HG03108 (cell line): ENCODE data around the gene PCDHGA1.
A peak's percentile ranks its signal among the peaks of the same experiment; 100 is the strongest.
"Not testable (repeated sequence)": the region's sequence is repeated elsewhere in the genome, so short reads cannot be mapped to it uniquely, and the experiment has no call there.

Source experiments
- ATAC-seq: cut with Tn5 transposase; IDR thresholded peaks from one replicate; pipeline ENCODE4 v1.9.1; 2021; ENCODE audit warnings: moderate library complexity; ENCODE audit not compliant: unreplicated experiment

PCDHGA1 gene

GRCh38 chr5:141346017-141346416 is 15.7 kb downstream of the PCDHGA1 start:
- ATAC-seq: not testable (repeated sequence)

- ATAC-seq: no peak
Observed at GRCh38 chr5:141349917-141350619, 19.8 kb downstream of the PCDHGA1 start, which contains the start of gene PCDHGB1. TSS of gene PCDHGB1 (plus strand) at chr5:141350099. CDS start at chr5:141350261, 162 bp downstream.

- no peak for ATAC-seq
Observed at GRCh38 chr5:141351591-141351990, 21.3 kb downstream of the PCDHGA1 start.

- no peak for ATAC-seq
Observed at GRCh38 chr5:141354900-141355469, 24.7 kb downstream of the PCDHGA1 start, which contains the start of gene PCDHGA4. TSS of gene PCDHGA4 (plus strand) at chr5:141355021. CDS start at chr5:141355108, 87 bp downstream.

- ATAC-seq: no peak
Observed at GRCh38 chr5:141355641-141356040, 25.3 kb downstream of the PCDHGA1 start.

DNA sequence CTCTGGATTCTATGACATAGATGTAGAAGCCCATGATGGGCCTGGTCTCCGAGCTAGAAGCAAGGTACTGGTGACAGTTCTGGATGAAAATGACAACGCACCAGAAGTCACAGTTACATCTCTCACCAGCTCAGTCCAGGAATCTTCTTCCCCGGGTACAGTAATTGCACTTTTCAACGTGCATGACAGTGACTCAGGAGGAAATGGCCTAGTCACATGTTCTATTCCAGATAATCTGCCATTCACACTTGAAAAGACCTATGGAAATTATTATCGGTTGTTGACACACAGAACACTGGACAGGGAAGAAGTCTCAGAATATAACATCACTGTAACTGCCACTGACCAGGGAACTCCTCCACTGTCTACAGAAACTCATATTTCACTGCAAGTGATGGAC is 25.8 kb downstream of the PCDHGA1 start:
- ATAC-seq: no peak

GRCh38 chr5:141356950-141357349 is 26.6 kb downstream of the PCDHGA1 start:
- no peak for ATAC-seq

GRCh38 chr5:141359790-141360426 is 29.6 kb downstream of the PCDHGA1 start, which contains the start of gene PCDHGB2:
TSS of gene PCDHGB2 (plus strand) at chr5:141359994. CDS start at chr5:141360136, 142 bp downstream.
- ATAC-seq: no peak

GRCh38 chr5:141360685-141361084 is 30.4 kb downstream of the PCDHGA1 start:
- no peak for ATAC-seq

GRCh38 chr5:141362719-141363118 is 32.4 kb downstream of the PCDHGA1 start:
- no peak for ATAC-seq

DNA sequence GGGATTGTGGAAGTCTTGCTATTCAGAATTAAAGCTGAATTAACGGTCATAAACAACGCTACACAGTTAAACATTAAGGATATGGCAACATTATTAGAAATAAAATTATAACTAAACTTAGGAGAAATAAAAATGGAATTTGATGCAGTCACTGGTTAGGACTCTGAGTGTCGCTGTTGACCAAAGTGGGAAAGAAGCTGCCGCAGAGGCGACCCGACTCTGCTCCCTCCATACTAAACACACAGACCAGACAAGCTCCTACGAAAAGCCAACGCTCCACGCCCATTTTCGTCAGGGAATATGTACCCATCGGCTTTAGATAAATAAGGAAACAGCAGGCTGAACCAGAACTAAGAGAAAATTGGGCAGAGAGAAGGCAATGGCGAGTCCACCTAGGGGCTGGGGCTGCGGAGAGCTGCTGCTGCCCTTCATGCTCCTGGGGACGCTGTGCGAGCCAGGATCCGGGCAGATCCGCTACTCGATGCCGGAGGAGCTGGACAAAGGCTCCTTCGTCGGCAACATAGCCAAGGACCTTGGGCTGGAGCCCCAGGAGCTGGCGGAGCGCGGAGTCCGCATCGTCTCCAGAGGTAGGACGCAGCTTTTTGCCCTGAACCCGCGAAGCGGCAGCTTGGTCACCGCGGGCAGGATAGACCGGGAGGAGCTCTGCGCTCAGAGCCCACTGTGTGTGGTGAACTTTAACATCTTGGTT is 33.8 kb downstream of the PCDHGA1 start, which contains the start of gene PCDHGA5:
Gene PCDHGA5 (plus strand): TSS at position 211 of the 709 bp plus-strand sequence. CDS start 169 bp downstream, at position 380.
- no peak for ATAC-seq

- no peak for ATAC-seq
Observed at GRCh38 chr5:141366016-141366896, 35.9 kb downstream of the PCDHGA1 start.

DNA sequence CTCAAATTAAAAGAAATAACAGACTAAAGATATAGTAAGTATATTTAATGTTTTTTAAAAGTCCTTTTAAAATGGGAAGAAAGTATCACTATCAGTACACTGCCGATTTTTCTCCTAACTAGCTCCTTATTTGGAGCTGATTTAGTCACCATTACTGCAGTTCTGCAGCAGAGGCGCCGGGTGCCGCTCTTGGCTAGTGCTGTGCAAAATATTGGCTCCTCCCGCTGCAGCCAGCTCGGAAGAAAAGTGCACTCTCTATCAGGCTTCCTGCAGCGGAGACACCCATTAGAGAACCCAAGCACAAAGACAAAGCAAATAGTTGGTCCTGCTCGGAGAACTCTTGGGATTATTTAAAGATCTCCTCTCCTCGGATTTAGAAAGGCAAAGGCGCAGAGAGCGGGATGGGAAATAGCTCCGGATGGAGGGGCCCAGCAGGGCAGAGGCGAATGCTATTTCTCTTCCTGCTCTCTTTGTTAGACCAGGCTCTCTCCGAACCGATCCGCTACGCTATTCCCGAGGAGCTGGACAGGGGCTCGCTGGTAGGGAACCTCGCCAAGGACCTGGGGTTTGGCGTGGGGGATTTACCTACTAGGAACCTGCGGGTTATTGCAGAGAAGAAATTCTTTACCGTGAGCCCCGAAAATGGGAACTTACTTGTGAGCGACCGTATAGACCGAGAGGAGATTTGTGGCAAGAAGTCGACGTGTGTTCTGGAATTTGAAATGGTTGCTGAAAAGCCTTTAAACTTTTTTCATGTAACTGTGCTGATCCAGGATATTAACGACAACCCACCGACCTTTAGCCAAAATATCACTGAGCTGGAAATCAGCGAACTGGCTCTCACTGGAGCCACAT is 39.9 kb downstream of the PCDHGA1 start, which contains the start of gene PCDHGB3:
Gene PCDHGB3 (plus strand): TSS at position 249 of the 855 bp plus-strand sequence. CDS start 153 bp downstream, at position 402.
- peak; percentile 82 for ATAC-seq

- no peak for ATAC-seq
Observed at GRCh38 chr5:141371572-141372475, 41.5 kb downstream of the PCDHGA1 start.

DNA sequence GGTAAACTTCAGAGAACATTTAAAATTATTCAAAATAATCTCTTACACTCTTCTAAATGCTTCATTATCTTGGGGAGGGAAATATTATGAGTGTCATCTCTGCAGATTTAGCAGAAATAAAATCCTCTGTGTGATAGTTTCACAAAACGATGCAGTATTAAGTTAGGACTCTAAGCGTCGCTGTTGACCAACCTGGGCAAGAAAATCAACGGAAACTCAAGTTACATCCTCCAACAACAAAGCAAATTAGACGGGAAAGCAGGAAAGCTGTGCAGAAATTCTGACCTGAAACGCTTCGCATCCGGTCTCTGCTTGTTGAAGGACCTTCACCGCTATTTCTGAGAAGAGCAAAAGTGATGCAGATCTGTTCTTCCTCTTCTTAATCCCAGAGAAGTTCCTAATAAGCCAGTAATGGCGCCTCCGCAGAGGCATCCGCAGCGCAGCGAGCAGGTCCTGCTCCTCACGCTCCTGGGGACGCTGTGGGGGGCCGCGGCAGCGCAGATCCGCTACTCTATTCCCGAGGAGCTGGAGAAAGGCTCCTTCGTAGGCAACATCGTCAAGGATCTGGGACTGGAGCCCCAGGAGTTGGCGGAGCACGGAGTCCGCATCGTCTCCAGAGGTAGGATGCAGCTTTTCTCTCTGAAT is 43.5 kb downstream of the PCDHGA1 start, which contains the start of gene PCDHGA6:
Gene PCDHGA6 (plus strand): TSS at position 219 of the 645 bp plus-strand sequence. CDS start 193 bp downstream, at position 412.
- no peak for ATAC-seq

DNA sequence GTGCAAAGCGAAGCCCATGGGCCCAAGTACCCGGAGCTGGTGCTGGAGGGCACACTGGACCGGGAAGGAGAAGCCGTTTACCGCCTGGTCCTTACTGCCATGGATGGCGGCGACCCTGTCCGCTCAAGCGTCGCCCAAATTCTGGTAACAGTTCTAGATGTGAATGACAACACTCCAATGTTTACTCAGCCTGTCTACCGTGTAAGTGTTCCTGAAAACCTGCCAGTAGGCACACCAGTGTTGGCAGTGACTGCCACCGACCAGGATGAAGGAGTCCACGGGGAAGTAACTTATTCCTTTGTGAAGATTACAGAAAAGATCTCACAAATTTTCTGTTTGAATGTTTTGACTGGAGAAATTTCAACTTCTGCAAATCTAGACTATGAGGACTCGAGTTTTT is 44.3 kb downstream of the PCDHGA1 start:
- no peak for ATAC-seq

DNA sequence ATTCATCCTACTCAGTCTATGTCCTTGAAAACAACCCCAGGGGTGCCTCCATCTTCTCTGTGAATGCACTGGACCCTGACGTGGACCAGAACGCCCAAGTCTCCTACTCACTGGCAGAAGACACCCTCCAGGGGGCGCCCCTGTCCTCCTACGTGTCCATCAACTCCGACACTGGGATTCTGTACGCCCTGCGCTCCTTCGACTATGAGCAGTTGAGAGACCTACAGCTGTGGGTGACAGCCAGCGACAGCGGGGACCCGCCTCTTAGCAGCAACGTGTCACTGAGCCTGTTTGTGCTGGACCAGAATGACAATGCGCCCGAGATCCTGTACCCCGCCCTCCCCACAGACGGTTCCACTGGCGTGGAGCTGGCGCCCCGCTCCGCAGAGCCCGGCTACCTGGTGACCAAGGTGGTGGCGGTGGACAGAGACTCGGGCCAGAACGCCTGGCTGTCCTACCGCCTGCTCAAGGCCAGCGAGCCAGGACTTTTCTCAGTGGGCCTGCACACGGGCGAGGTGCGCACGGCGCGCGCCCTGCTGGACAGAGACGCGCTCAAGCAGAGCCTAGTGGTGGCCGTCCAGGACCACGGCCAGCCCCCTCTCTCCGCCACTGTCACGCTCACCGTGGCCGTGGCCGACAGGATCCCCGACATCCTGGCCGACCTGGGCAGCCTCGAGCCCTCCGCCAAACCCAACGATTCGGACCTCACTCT is 45.3 kb downstream of the PCDHGA1 start:
- ATAC-seq: not testable (repeated sequence)
